IMR-90 (cell line): ENCODE measurements around the gene SERPINE2. TPM values are rescaled to one million over a fixed set of nuclear protein-coding genes. Genes with fewer than 3 reads are reported as not detected.

Experiments used
- ATAC-seq: fragments of 200-7000 bp; cut with Tn5 transposase; 2 replicates; pipeline ENCODE4 v1.9.1; 2020; ENCODE audit warnings: low read depth, mild to moderate bottlenecking, moderate library complexity
- BruUV-seq: library from RNA; stranded (reverse); fragments of 400-500 nt; replicated peaks from 2 replicates; lab custom pipeline; 2021; lab: Mats Ljungman, UMichigan
- CTCF ChIA-PET: fragments of 300-600 bp; formaldehyde crosslinking; extraction: SDS; loops from one replicate; lab custom pipeline; 2021; ENCODE audit warnings: antibody characterized with exemption; lab: Yijun Ruan, JAX
- POLR2A ChIA-PET: fragments of 300-600 bp; sonication (Branson Sonifier 250); formaldehyde crosslinking; loops from one replicate; lab custom pipeline; 2022; ENCODE audit warnings: antibody characterized with exemption; ENCODE audit not compliant: unreplicated experiment; lab: Charles Lee
- DNase-seq: peaks from one replicate; pipeline ENCODE4 v3.0.0; 2013
- H2AFZ ChIP-seq: replicated peaks from 2 replicates; pipeline ENCODE3; 2013; ENCODE audit warnings: low read length, mild to moderate bottlenecking; ENCODE audit not compliant: poor library complexity
- H2AK5ac ChIP-seq: 2 replicates; pipeline ENCODE4 v1.6.1; 2013; ENCODE audit warnings: low read depth, low read length, inconsistent platforms
- H2AK9ac ChIP-seq: replicated peaks from 2 replicates; pipeline ENCODE3; 2013; ENCODE audit warnings: mild to moderate bottlenecking, low read depth, low read length, moderate library complexity; ENCODE audit not compliant: poor library complexity
- H2BK120ac ChIP-seq: 2 replicates; pipeline ENCODE4 v1.6.1; 2013; ENCODE audit warnings: low read depth, low read length, inconsistent platforms
- H2BK15ac ChIP-seq: 3 replicates; pipeline ENCODE4 v1.6.1; 2013; ENCODE audit warnings: low read depth, low read length, inconsistent platforms
- H2BK20ac ChIP-seq: 2 replicates; pipeline ENCODE4 v1.6.1; 2013; ENCODE audit warnings: low read depth, mild to moderate bottlenecking, inconsistent platforms, low read length, moderate library complexity
- H2BK5ac ChIP-seq: 2 replicates; pipeline ENCODE4 v1.6.1; 2013; ENCODE audit warnings: mild to moderate bottlenecking, low read depth, low read length, inconsistent platforms; ENCODE audit not compliant: poor library complexity, severe bottlenecking
- H3K14ac ChIP-seq: replicated peaks from 2 replicates; pipeline ENCODE4 v1.6.1; 2013; ENCODE audit warnings: low read depth, low read length, inconsistent platforms
- H3K18ac ChIP-seq: 2 replicates; pipeline ENCODE4 v1.6.1; 2013; ENCODE audit warnings: low read depth, low read length, control low read depth
- H3K23ac ChIP-seq: 2 replicates; pipeline ENCODE4 v1.6.1; 2013; ENCODE audit warnings: low read depth, low read length, inconsistent platforms
- H3K27ac ChIP-seq: 2 replicates; pipeline ENCODE4 v1.5.1; 2013; ENCODE audit warnings: mild to moderate bottlenecking, control low read depth, low read length; ENCODE audit not compliant: insufficient read depth
- H3K27me3 ChIP-seq: 2 replicates; pipeline ENCODE4 v1.6.1; 2013; ENCODE audit warnings: low read length; ENCODE audit not compliant: control insufficient read depth, insufficient read depth
- H3K36me3 ChIP-seq: 2 replicates; pipeline ENCODE4 v1.6.1; 2013; ENCODE audit warnings: low read length, mixed read lengths; ENCODE audit not compliant: control insufficient read depth, insufficient read depth
- H3K4ac ChIP-seq: 2 replicates; pipeline ENCODE4 v1.6.1; 2013; ENCODE audit warnings: low read depth, low read length, inconsistent platforms
- H3K4me1 ChIP-seq: 2 replicates; pipeline ENCODE4 v1.6.1; 2013; ENCODE audit warnings: low read length, mixed read lengths; ENCODE audit not compliant: control insufficient read depth, insufficient read depth
- H3K4me2 ChIP-seq: 2 replicates; pipeline ENCODE4 v1.6.1; 2013; ENCODE audit warnings: low read depth, mild to moderate bottlenecking, control low read depth, low read length, moderate library complexity
- H3K4me3 ChIP-seq: 2 replicates; pipeline ENCODE4 v1.5.1; 2013; ENCODE audit warnings: low read depth, mild to moderate bottlenecking, control low read depth, low read length, moderate library complexity; ENCODE audit not compliant: insufficient read depth
- H3K56ac ChIP-seq: 2 replicates; pipeline ENCODE4 v1.6.1; 2013; ENCODE audit warnings: low read length, inconsistent platforms; ENCODE audit not compliant: insufficient read depth; ENCODE audit errors: extremely low read depth
- H3K79me1 ChIP-seq, 2 experiments: 2 replicates each; pipeline ENCODE4 v1.6.1; 2013; ENCODE audit warnings: low read length in 2 of 2, inconsistent platforms in 1 of 2, low read depth in 1 of 2
- H3K9ac ChIP-seq: 2 replicates; pipeline ENCODE4 v1.6.1; 2013; ENCODE audit warnings: low read depth, low read length, control low read depth
- H3K9me1 ChIP-seq: 2 replicates; pipeline ENCODE4 v1.6.1; 2013; ENCODE audit warnings: low read length, inconsistent platforms; ENCODE audit not compliant: insufficient read depth
- H3K9me3 ChIP-seq: 2 replicates; pipeline ENCODE4 v1.6.1; 2013; ENCODE audit warnings: low read length; ENCODE audit not compliant: control insufficient read depth, insufficient read depth
- H4K20me1 ChIP-seq: 2 replicates; pipeline ENCODE4 v1.6.1; 2013; ENCODE audit warnings: low read length, inconsistent platforms; ENCODE audit not compliant: insufficient read depth
- H4K5ac ChIP-seq: 2 replicates; pipeline ENCODE4 v1.6.1; 2013; ENCODE audit warnings: mild to moderate bottlenecking, low read depth, low read length, control low read depth
- H4K8ac ChIP-seq, 2 experiments: 2 replicates each; pipeline ENCODE4 v1.6.1; 2013; ENCODE audit warnings: low read depth in 2 of 2, low read length in 2 of 2, control low read depth in 1 of 2, inconsistent platforms in 1 of 2
- H4K91ac ChIP-seq: 2 replicates; pipeline ENCODE4 v1.6.1; 2013; ENCODE audit warnings: low read depth, low read length, inconsistent platforms; ENCODE audit not compliant: insufficient read depth
- BHLHE40 ChIP-seq: fragments of 150-350 bp; IDR thresholded peaks from 2 replicates; pipeline ENCODE4 v1.6.1; 2016; ENCODE audit warnings: mild to moderate bottlenecking, low read depth, low read length
- CEBPB ChIP-seq: IDR thresholded peaks from 2 replicates; pipeline ENCODE4 v1.6.1; 2012; ENCODE audit warnings: low read depth, low read length, improper control_type of control experiment
- CHD1 ChIP-seq: IDR thresholded peaks from 2 replicates; pipeline ENCODE4 v1.6.1; 2012; ENCODE audit warnings: low read depth, low read length, improper control_type of control experiment
- FOS ChIP-seq: fragments of 150-350 bp; IDR thresholded peaks from 2 replicates; pipeline ENCODE4 v1.6.1; 2016; ENCODE audit warnings: low read depth, low read length
- MAFK ChIP-seq: IDR thresholded peaks from 2 replicates; pipeline ENCODE4 v1.6.1; 2012; ENCODE audit warnings: low read depth, low read length, improper control_type of control experiment
- MAZ ChIP-seq: IDR thresholded peaks from 2 replicates; pipeline ENCODE4 v1.6.1; 2012; ENCODE audit warnings: low read depth, mild to moderate bottlenecking, low read length, improper control_type of control experiment, moderate library complexity, borderline replicate concordance
- MXI1 ChIP-seq: IDR thresholded peaks from 2 replicates; pipeline ENCODE4 v1.6.1; 2012; ENCODE audit warnings: low read depth, mild to moderate bottlenecking, low read length, moderate library complexity, borderline replicate concordance
- NFE2L2 ChIP-seq: fragments of 150-350 bp; IDR thresholded peaks from 2 replicates; pipeline ENCODE4 v1.6.1; 2016; ENCODE audit warnings: low read depth, mild to moderate bottlenecking, low read length
- POLR2A ChIP-seq: IDR thresholded peaks from 2 replicates; pipeline ENCODE4 v1.6.1; 2012; ENCODE audit warnings: mild to moderate bottlenecking, low read depth, low read length
- RAD21 ChIP-seq: IDR thresholded peaks from 2 replicates; pipeline ENCODE4 v1.6.1; 2012; ENCODE audit warnings: low read length, improper control_type of control experiment
- RCOR1 ChIP-seq: IDR thresholded peaks from 2 replicates; pipeline ENCODE4 v1.6.1; 2012; ENCODE audit warnings: mild to moderate bottlenecking, low read length, improper control_type of control experiment; ENCODE audit not compliant: insufficient replicate concordance
- RFX5 ChIP-seq: IDR thresholded peaks from 2 replicates; pipeline ENCODE4 v1.8.0; 2012; ENCODE audit warnings: low read depth, mild to moderate bottlenecking, low read length, moderate library complexity
- SMC3 ChIP-seq: fragments of 150-350 bp; IDR thresholded peaks from 2 replicates; pipeline ENCODE4 v1.6.1; 2016; ENCODE audit warnings: low read depth, mild to moderate bottlenecking, antibody characterized with exemption, low read length, moderate library complexity
- WGBS, 2 experiments: methylation state at CpG; one replicate each; pipeline versions ENCODE4 v1.1.5 to v1.1.7; 2013; ENCODE audit warnings: missing lambda C conversion rate in 2 of 2; ENCODE audit not compliant: insufficient read length in 1 of 2; ENCODE audit errors: extremely low coverage in 2 of 2; 5-methylcytosine and 5-hydroxymethylcytosine counted together
- dilution Hi-C: fragments of 300-500 bp; cut with HindIII; formaldehyde crosslinking; loops from one replicate; pipeline ENCODE4 v1.14.3; 2018; ENCODE audit warnings: low sequenced_read_pairs; ENCODE audit not compliant: unreplicated experiment
- in situ Hi-C: fragments of 300-500 bp; cut with MboI; formaldehyde crosslinking; loops from 3 replicates; pipeline ENCODE4 v1.14.3; 2019; ENCODE audit warnings: low sequenced_read_pairs, inconsistent platforms, mixed read lengths
- intact Hi-C: fragments of 100-400 bp; cut with micrococcal nuclease; formaldehyde crosslinking; loops from 2 replicates; pipeline ENCODE4 v1.10.0; 2022
- polyA plus RNA-seq, 3 experiments: library from polyadenylated mRNA; depleted of rRNA; stranded (reverse); fragments of >200 nt; gene quantifications; 2 replicates each; pipeline ENCODE4 v1.2.3, GENCODE V29; 2012; ENCODE audit warnings: low replicate concordance in 1 of 3
- total RNA-seq: library from RNA; depleted of rRNA; stranded (reverse); fragments of >200 nt; gene quantifications from 2 replicates; pipeline ENCODE4 v1.2.3, GENCODE V29; 2012
- TF ChIP-seq, protein P1 (sequence below): fragments of 150-350 bp; IDR thresholded peaks from 2 replicates; pipeline ENCODE4 v1.6.1; 2016; ENCODE audit warnings: low read depth, mild to moderate bottlenecking, low read length, moderate library complexity, borderline replicate concordance
- TF ChIP-seq, protein P2 (sequence below): fragments of 150-350 bp; IDR thresholded peaks from 2 replicates; pipeline ENCODE4 v1.6.1; 2017; ENCODE audit warnings: mild to moderate bottlenecking, antibody characterized with exemption, low read length, low read depth
- TF ChIP-seq, protein P3 (sequence below): conservative IDR thresholded peaks from 2 replicates; pipeline ENCODE4 v1.5.1; 2012; ENCODE audit warnings: mild to moderate bottlenecking, low read depth, low read length, improper control_type of control experiment

The SERPINE2 gene
- total and polyA plus RNA-seq, 2 of the 4 experiments (the other 2 are of a cell fraction), result 24.0 to 62.7 TPM

DNA sequence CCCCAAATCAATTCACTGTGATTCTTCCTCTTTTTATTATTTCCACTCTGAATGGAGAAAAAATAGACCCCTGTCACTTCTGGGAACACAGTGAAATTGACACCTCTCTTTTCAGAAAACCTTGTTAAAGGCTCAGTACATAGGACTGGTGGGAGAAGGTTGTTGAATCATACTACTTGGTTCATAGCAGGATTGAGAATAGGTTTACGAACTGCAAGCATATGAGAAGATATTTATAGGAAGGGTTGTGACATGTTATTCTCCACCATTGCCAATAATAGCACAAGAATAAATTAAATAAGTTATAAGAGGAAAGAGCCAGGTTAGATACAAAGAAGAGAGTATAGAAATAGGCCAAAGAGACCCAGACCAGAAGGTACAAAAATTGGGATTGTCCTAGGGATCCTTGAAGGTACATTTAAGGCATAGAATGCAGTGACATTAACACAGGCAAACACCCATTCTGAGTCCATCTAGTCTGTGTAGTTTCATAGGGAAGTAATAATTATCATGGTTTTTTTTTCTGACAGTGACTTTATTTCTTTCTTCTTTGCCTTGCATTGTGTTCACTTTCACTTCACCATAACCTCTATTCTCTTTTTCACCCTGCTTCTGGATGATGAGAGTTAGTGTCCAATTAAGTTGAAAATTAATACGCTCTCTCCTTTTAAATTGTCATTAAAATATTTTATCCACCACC is 21.8 kb upstream of the SERPINE2 start:
- Histone ChIP-seq H3K27me3 (peaks cover 3% of the 10 kb centered on the region), H2BK15ac (no peak overlapping the region), H3K79me1 (no peaks in the 10 kb centered on the region), H3K4me3 (no peak overlapping the region), H4K91ac (no peak overlapping the region), H3K4me2 (no peak overlapping the region), H3K9me3 (peaks cover 7% of the 10 kb centered on the region), H2BK5ac (no peak overlapping the region), H2AK9ac (no peak overlapping the region), H4K8ac (no peak overlapping the region), H2AK5ac (no peak overlapping the region), H3K56ac (no peak overlapping the region), H2BK20ac (no peak overlapping the region), H3K4me1 (no peaks in the 10 kb centered on the region), H3K18ac (no peak overlapping the region), H2AFZ (no peak overlapping the region), H3K27ac (no peak overlapping the region), H3K23ac (no peak overlapping the region), H3K9ac (no peak overlapping the region), H4K5ac (no peak overlapping the region), H3K4ac (no peak overlapping the region), H4K20me1 (no peaks in the 10 kb centered on the region), H2BK120ac (no peak overlapping the region), H3K14ac (no peak overlapping the region), H3K9me1 (no peaks in the 10 kb centered on the region), H3K36me3 (no peaks in the 10 kb centered on the region)
- in situ Hi-C loops (no loop called here), intact Hi-C loops (no loop called here), dilution Hi-C loops (no loop called here)
- no TSS peak for BruUV-seq
- POLR2A ChIA-PET, result no interaction called here
- no CpG with 5 or more reads among the region's 2 CpGs for WGBS, 2 experiments
- DNase-seq, result no peak
- TF ChIP-seq, protein P1, sequence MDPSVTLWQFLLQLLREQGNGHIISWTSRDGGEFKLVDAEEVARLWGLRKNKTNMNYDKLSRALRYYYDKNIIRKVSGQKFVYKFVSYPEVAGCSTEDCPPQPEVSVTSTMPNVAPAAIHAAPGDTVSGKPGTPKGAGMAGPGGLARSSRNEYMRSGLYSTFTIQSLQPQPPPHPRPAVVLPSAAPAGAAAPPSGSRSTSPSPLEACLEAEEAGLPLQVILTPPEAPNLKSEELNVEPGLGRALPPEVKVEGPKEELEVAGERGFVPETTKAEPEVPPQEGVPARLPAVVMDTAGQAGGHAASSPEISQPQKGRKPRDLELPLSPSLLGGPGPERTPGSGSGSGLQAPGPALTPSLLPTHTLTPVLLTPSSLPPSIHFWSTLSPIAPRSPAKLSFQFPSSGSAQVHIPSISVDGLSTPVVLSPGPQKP, result no peak
- TF ChIP-seq BHLHE40 (no peak), CHD1 (no peak), MAFK (no peak), CEBPB (no peak), RCOR1 (no peak), FOS (no peak), NFE2L2 (no peak), POLR2A (no peak), SMC3 (no peak), MXI1 (no peak), RFX5 (no peak), RAD21 (no peak), MAZ (no peak)
- TF ChIP-seq, protein P2, sequence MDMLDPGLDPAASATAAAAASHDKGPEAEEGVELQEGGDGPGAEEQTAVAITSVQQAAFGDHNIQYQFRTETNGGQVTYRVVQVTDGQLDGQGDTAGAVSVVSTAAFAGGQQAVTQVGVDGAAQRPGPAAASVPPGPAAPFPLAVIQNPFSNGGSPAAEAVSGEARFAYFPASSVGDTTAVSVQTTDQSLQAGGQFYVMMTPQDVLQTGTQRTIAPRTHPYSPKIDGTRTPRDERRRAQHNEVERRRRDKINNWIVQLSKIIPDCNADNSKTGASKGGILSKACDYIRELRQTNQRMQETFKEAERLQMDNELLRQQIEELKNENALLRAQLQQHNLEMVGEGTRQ, result no peak
- TF ChIP-seq, protein P3, sequence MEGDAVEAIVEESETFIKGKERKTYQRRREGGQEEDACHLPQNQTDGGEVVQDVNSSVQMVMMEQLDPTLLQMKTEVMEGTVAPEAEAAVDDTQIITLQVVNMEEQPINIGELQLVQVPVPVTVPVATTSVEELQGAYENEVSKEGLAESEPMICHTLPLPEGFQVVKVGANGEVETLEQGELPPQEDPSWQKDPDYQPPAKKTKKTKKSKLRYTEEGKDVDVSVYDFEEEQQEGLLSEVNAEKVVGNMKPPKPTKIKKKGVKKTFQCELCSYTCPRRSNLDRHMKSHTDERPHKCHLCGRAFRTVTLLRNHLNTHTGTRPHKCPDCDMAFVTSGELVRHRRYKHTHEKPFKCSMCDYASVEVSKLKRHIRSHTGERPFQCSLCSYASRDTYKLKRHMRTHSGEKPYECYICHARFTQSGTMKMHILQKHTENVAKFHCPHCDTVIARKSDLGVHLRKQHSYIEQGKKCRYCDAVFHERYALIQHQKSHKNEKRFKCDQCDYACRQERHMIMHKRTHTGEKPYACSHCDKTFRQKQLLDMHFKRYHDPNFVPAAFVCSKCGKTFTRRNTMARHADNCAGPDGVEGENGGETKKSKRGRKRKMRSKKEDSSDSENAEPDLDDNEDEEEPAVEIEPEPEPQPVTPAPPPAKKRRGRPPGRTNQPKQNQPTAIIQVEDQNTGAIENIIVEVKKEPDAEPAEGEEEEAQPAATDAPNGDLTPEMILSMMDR, result no peak
- CTCF ChIA-PET, result interaction anchor here (1.3 kb wide), 1 partner anchor 25 kb away, joined by 3 read pairs; no protein-coding TSS in a partner anchor
- no peak for ATAC-seq
